IPS DF 6.9 (cell line): ENCODE measurements around the gene C5orf58.

ENCODE experiments used
- DNase-seq: peaks from one replicate; pipeline ENCODE4 v3.0.0-alpha.2; 2013; ENCODE audit warnings: low read depth, low spot score
- H3K27ac ChIP-seq: one replicate; pipeline ENCODE4 v1.5.1; 2013; ENCODE audit warnings: low read length, control low read depth
- H3K27me3 ChIP-seq: 2 replicates; pipeline ENCODE4 v1.6.1; 2013; ENCODE audit warnings: mild to moderate bottlenecking, low read length; ENCODE audit not compliant: control insufficient read depth, insufficient read depth
- H3K36me3 ChIP-seq: 2 replicates; pipeline ENCODE4 v1.6.1; 2013; ENCODE audit warnings: low read length; ENCODE audit not compliant: control insufficient read depth, insufficient read depth
- H3K4me1 ChIP-seq: 2 replicates; pipeline ENCODE4 v1.6.1; 2013; ENCODE audit warnings: low read length; ENCODE audit not compliant: control insufficient read depth, insufficient read depth
- H3K4me3 ChIP-seq: 2 replicates; pipeline ENCODE4 v1.5.1; 2013; ENCODE audit warnings: mild to moderate bottlenecking, low read length
- H3K9me3 ChIP-seq: 2 replicates; pipeline ENCODE4 v1.6.1; 2013; ENCODE audit warnings: low read length, inconsistent platforms; ENCODE audit not compliant: control insufficient read depth, insufficient read depth
- WGBS: extraction: QIAGEN DNeasy Blood & Tissue Kit; methylation state at CpG from one replicate; pipeline ENCODE4 v1.1.7; 2013; ENCODE audit warnings: mixed read lengths, missing lambda C conversion rate; ENCODE audit not compliant: insufficient read length, insufficient coverage; 5-methylcytosine and 5-hydroxymethylcytosine counted together

The C5orf58 gene

DNA sequence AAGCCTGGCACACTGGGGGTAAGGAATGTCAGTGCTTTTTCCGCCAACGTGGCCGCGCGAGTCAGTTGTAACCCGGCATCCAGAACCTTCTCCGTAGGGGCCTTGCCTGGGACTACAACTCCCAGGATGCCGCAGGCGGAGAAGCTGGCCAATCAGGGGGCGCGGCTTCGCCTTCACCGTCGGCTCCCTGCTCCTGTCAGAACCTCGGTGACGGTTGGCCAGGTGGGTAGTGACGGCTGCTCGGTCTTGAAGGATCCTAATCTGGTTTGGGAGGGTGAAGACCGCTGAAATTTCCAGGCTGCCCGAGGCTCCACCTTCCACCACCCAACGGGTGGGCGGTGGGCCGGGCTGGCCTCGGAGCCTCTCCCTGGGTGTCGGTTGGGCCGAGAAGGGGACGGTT, at the start of gene C5orf58:
Gene C5orf58 (plus strand): TSS at position 200 of the 400 bp plus-strand sequence. CDS start 1,992 bp downstream, outside the sequence.
- Histone ChIP-seq H3K9me3 (no peaks in the 10 kb centered on the region), H3K36me3 (no peaks in the 10 kb centered on the region), H3K27ac (no peak within 1 kb of the TSS), H3K27me3 (no peaks in the 10 kb centered on the region), H3K4me3 (no peak within 1 kb of the TSS), H3K4me1 (no peaks in the 10 kb centered on the region)
- no CpG with 5 or more reads among the region's 27 CpGs for WGBS
- DNase-seq: no peak

DNA sequence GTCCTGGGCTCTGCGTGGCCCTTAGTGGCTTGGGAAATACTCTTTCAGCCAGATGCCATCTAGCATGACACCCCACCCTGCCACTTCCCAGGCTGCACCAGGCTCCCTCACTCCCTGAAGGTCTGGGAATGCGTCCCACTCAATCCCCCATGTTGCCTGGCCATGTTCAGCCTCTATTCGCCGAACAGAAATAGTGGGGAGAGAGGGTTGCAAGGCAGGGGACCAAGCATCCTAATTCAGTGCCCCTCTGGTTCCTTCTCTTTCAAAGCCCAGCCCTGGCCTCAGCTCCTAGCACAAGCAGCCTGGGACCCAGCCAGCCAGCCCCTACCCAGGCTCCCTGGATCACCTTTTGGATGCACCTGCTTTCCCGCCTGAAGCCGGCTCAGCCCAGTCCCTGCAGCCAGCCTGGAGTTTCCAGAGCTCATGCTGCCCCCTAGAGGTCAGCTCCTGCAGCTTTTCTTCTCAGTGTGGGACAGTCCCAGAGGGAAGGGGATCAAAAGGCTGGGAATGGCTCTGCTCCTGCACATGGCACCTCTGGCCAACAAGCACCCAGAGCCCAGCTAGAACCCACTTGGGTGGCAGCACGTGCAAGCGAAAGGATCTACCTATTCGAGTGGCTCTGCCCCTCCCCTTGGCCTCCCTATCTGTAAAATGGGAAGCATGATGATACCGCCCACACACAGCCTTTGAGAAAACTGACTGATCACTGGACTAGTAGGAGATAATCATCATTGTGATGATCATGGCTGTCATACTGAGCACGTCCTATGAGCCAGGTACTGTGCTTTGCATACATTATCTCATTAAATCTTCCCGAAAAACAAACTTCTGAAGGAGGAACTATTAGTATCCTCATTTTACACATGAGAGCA, 48.7 kb upstream of the C5orf58 start:
- peak; percentile 78 for DNase-seq
- Histone ChIP-seq H3K4me1 (no peaks in the 10 kb centered on the region), H3K27ac (no peak overlapping the region), H3K9me3 (no peaks in the 10 kb centered on the region), H3K36me3 (no peaks in the 10 kb centered on the region), H3K27me3 (no peaks in the 10 kb centered on the region), H3K4me3 (no peak overlapping the region)
- no CpG with 5 or more reads among the region's 12 CpGs for WGBS

DNA sequence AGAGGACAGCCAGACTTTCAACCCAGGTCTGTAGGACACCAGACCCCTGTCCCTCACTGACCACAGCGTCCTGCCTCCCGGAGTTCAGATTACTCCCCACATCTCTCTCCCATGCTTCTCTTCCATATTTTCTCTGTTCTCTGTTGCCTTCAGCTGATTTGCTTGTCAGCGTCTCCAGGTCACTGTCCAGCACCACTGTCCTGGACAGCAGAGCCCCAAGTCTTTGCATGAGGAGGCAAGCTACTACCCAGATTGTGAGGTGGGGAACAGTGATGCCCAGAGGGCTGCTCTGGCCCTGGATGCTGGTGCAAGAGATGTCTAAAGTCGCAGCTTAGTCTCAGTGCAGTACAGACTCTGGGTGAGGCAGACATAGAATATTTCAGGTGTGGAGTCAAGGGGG, 48.0 kb upstream of the C5orf58 start:
- no CpG with 5 or more reads among the region's 4 CpGs for WGBS
- Histone ChIP-seq H3K27ac (no peak overlapping the region), H3K27me3 (no peaks in the 10 kb centered on the region), H3K9me3 (no peaks in the 10 kb centered on the region), H3K4me3 (no peak overlapping the region), H3K36me3 (no peaks in the 10 kb centered on the region), H3K4me1 (no peaks in the 10 kb centered on the region)
- no peak for DNase-seq

DNA sequence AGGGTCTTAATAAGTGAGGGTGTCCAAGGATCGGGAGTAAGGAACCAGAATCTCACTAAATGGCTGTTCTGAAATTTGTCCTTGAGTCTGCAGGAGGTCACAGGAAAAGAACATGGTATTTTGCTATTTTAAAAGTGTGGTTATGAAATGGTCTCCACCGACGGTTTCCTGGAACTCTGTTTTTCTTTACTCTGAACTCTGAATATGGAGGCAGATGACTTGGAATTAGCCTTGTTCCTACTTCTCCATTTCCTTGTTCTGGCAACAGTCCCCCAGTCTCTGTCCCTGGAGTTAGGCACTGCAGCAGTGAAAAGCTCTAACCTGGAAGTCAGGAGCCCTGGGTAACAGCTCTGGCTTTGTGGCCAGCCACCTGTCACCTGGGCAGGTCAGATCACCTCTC, 46.6 kb upstream of the C5orf58 start:
- Histone ChIP-seq H3K4me3 (no peak overlapping the region), H3K27me3 (no peaks in the 10 kb centered on the region), H3K4me1 (no peaks in the 10 kb centered on the region), H3K36me3 (no peaks in the 10 kb centered on the region), H3K27ac (no peak overlapping the region), H3K9me3 (no peaks in the 10 kb centered on the region)
- no CpG with 5 or more reads among the region's 3 CpGs for WGBS
- DNase-seq: no peak

- H3K27me3 ChIP-seq: no peaks in the 10 kb centered on the region
- no CpG with 5 or more reads among the region's 7 CpGs for WGBS
Measured at GRCh38 chr5:170186856-170187255, 45.9 kb upstream of the C5orf58 start.

GRCh38 chr5:170190436-170191134, 42.2 kb upstream of the C5orf58 start:
- Histone ChIP-seq H3K9me3 (no peaks in the 10 kb centered on the region), H3K4me1 (no peaks in the 10 kb centered on the region; the same call in 1 of the 2 replicates), H3K36me3 (no peaks in the 10 kb centered on the region), H3K4me3 (no peak overlapping the region), H3K27ac (no peak overlapping the region), H3K27me3 (no peaks in the 10 kb centered on the region)
- WGBS: no CpG with 5 or more reads among the region's 6 CpGs
- no peak for DNase-seq

More at GRCh38 chr5:170186856-170187255, 45.9 kb upstream of the C5orf58 start:
- H3K36me3 ChIP-seq: no peaks in the 10 kb centered on the region
- no peak for DNase-seq
- H3K4me1 ChIP-seq: no peaks in the 10 kb centered on the region
- H3K27ac ChIP-seq: no peak overlapping the region
- H3K4me3 ChIP-seq: no peak overlapping the region
- H3K9me3 ChIP-seq: no peaks in the 10 kb centered on the region

DNA sequence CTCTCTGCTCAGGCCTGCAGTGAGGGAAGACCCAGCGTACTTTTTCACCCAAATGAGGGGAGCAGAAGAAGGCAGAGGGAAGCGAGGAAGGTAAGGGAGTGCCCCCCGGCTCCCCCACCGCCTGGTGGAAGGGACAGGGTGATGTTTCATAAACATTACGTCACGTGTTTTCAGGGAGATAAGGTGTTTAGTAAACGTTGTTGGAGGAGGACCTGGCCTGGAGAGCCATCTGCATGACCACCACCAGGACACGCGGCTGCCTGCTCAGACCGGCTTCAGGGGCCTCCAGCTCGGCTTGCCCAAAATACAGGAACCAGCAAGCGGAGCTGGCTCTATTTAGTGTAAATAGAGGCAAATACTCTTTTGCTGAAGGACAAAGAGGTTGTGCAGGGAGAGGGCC, 40.0 kb upstream of the C5orf58 start:
- H3K4me1 ChIP-seq: no peaks in the 10 kb centered on the region; the same call in 1 of the 2 replicates
- no peaks in the 10 kb centered on the region for H3K9me3 ChIP-seq
- WGBS: no CpG with 5 or more reads among the region's 12 CpGs
- H3K36me3 ChIP-seq: no peaks in the 10 kb centered on the region
- no peak overlapping the region for H3K4me3 ChIP-seq
- no peak overlapping the region for H3K27ac ChIP-seq
- no peak for DNase-seq
- no peaks in the 10 kb centered on the region for H3K27me3 ChIP-seq

- Histone ChIP-seq H3K4me3 (no peak overlapping the region), H3K27me3 (no peaks in the 10 kb centered on the region), H3K9me3 (no peaks in the 10 kb centered on the region), H3K27ac (no peak overlapping the region), H3K36me3 (no peaks in the 10 kb centered on the region), H3K4me1 (no peaks in the 10 kb centered on the region; the same call in 1 of the 2 replicates)
- DNase-seq: no peak
- WGBS: no CpG with 5 or more reads among the region's 4 CpGs
Measured at GRCh38 chr5:170195961-170196360, 36.8 kb upstream of the C5orf58 start.

GRCh38 chr5:170200876-170201275, 31.9 kb upstream of the C5orf58 start:
- no peak overlapping the region for H3K4me3 ChIP-seq
- no peaks in the 10 kb centered on the region for H3K36me3 ChIP-seq
- no peaks in the 10 kb centered on the region for H3K4me1 ChIP-seq
- H3K9me3 ChIP-seq: no peaks in the 10 kb centered on the region
- no CpG with 5 or more reads among the region's 1 CpG for WGBS
- H3K27me3 ChIP-seq: no peaks in the 10 kb centered on the region
- H3K27ac ChIP-seq: no peak overlapping the region
- no peak for DNase-seq

- no peak overlapping the region for H3K27ac ChIP-seq
- no peak overlapping the region for H3K4me3 ChIP-seq
- H3K27me3 ChIP-seq: no peaks in the 10 kb centered on the region
- no peaks in the 10 kb centered on the region for H3K9me3 ChIP-seq
- no peaks in the 10 kb centered on the region for H3K4me1 ChIP-seq
- no peak for DNase-seq
- WGBS: no CpG with 5 or more reads among the region's 2 CpGs
- no peaks in the 10 kb centered on the region for H3K36me3 ChIP-seq
Measured at GRCh38 chr5:170201311-170201710, 31.5 kb upstream of the C5orf58 start.
